Activated CD4-positive, alpha-beta T cell treated with anti-CD3 and anti-CD28 coated beads for 48 hours (primary cell): ENCODE results near the gene IFNA2.
"Not testable (repeated sequence)": the region's sequence is repeated elsewhere in the genome, so short reads cannot be mapped to it uniquely, and the experiment has no call there.

ENCODE experiments used
- DNase-seq: peaks from one replicate; pipeline ENCODE4 v3.0.0-alpha.2; 2020

IFNA2 gene

DNA sequence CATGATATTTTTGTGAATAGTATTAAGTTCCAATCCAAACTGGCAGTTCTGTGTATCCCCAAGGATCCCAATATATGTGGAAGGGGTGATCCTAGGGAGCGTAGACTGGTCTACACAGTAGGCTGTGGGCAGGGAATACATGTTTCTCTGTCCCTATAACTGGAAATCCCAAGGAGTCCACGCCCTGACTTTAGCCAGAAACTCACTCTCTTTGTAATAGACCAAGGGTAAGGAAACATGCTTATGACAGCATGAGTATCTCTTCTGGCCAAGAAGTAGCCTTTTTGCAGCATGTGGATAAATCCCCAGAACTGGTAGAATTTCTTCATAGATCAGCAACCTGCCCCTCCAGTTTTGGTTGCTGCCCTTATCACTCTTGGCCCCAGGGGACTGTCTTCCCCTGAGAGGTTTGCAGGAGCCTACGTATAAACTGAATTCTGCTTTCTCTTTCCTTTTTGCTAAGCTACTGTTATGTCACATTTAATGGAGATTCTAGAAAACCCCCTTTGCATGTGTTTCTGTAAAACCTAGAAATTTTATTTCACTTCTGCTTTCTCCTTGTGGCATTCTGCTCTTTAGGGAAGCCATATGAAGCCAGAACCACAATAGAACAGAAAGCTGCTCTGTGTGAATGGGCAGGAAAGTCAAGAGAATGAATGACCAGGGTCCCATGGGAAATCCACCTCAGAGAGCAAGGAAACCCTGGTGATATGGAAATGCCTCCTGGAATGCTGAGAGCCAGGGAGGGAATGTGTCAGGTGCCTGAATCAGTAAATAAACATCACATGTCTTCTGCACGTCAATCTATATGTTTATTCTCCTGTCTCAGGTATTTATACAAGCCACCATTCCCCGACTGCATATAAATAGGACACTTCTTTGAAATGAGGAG is 3.5 kb downstream of the IFNA2 start:
- DNase-seq: no peak

DNA sequence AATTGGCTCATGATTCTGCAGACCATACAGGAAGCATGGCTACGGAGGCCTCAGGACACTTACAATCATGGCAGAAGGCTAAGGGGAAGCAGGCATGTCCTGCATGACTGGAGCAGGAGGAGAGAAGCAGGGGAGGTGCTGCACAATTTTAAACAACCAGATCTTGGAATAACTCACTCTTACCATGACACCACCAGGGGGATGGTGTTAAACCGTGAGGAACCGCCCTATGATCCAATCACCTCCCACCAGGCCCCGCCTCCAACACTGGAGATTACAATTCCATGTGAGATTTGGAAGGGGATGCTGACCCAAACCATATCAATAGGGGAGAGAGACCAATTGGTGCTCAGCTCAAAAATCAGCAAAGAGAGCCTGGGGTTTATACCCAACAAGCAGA is 13.7 kb downstream of the IFNA2 start:
- not testable (repeated sequence) for DNase-seq

GRCh38 chr9:21367957-21368356 is 17.2 kb downstream of the IFNA2 start, which contains the start of gene IFNA13:
Gene IFNA13 (minus strand): TSS chr9:21368057. CDS start chr9:21368010, 47 bp downstream.
- no peak for DNase-seq

- DNase-seq: not testable (repeated sequence)
These were observed 18.0 kb downstream of the IFNA2 start for GRCh38 chr9:21367169-21367568.

GRCh38 chr9:21362287-21362686 is 22.9 kb downstream of the IFNA2 start:
- DNase-seq: no peak

GRCh38 chr9:21357479-21358460 is 27.4 kb downstream of the IFNA2 start:
- peak; percentile 19 for DNase-seq

- DNase-seq: no peak
These were observed 34.4 kb downstream of the IFNA2 start, which contains the start of gene IFNA6 for GRCh38 chr9:21350787-21351186. Gene IFNA6 (minus strand): TSS chr9:21350887. CDS start chr9:21350887, 0 bp downstream.

DNA sequence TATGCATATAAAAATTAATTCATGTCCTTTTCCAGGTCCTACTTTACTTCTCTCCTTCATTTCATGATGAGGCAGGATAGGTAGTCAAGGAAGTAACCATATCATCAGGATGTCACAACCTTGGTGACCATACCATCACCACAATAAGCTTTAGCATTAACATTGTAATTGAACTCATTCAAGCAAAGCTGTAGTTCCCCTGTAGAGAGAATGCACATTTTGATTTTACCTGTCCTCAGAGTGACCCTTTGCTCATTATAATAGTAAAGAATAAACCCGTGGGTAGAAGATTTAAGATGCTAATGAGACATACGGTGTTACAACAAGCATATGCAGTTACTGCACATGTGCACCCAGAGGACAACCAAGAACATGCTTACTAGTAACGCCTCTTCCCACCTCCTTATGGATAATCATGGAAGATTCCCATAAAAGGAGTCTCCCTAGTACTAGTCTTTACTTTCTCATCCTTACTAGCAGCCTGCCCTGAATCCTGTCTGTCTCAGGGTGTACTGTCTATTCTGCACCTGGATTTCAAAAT is 36.7 kb downstream of the IFNA2 start:
- DNase-seq: no peak

GRCh38 chr9:21340735-21341134 is 44.5 kb downstream of the IFNA2 start:
- DNase-seq: no peak

- DNase-seq: no peak
These were observed 48.7 kb downstream of the IFNA2 start for GRCh38 chr9:21336457-21336856.

DNA sequence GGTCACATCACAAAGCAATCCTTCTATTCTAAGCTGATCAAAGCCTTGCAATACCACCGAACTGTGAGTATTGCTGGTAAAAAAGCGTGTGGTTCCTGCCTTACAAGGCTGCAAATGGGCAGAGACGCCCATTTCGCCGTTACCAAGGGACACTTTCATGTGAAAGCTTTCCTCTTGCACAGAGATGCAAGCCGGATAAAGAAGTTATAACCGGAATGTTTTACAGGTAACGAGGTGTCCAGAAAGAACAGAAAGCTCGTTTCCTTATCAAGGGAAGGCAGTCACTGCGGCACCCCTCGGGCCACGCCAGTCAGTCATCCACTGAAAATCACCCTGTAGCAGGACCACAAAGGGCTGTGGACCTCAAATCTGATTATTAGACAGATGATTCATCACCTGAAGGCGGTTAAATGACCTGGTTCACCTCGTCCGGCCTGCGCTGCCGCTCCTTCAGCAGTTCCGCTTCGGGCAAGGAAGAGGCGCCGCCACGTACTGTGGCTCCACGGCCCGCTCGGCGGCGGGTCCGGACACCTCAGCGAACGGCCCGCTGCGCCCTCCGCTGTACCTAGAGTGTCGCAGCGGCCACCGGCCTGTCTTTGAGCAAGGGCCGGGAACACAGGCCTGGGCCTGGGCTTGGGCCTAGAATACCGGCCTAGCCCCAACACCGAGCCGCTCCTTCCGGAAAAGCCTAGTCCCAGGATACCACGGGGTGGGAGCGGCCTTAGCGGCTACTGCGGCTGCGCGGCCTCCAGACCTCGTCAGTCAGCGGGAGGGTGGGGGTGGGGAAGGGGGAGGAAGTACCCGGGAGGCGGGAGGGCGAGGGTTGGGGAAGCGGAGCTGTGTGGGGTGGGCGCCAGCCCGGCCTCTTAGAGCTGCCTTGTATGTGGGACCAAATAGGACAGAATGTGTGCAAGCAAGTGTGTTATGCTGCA is 50.2 kb downstream of the IFNA2 start, which contains the start of gene KLHL9:
Gene KLHL9, minus strand, starts transcription at position 704 of the 932 bp plus-strand sequence. Its CDS starts 545 bp downstream, at position 159.
- peak; percentile 91 for DNase-seq
